ENCODE measurements around the gene ALX4. TPM values are rescaled to one million over a fixed set of nuclear protein-coding genes. Genes with fewer than 3 reads are reported as not detected.

The ALX4 gene
- total RNA-seq, 4 donors from 2014 or later, result under 0.01 to 0.52 (median 0.06) TPM

GRCh38 chr11:44243595-44244343 is 66.2 kb downstream of the ALX4 start:
- Histone ChIP-seq H3K4me1 (peaks cover 14 to 25% (median 19%) of the 10 kb centered on the region in 4 donors), H3K9me3 (no peaks in the 10 kb centered on the region), H3K27ac (replicated peaks in 1 of 4) (no peak overlapping the region), H3K4me3 (no peak overlapping the region), H3K36me3 (peaks cover 0 to 36% (median 3%) of the 10 kb centered on the region in 4 donors), H3K27me3 (no peaks in the 10 kb centered on the region)
- intact Hi-C loops (cut with DNase I), result no loop called here
- DNase-seq (ENCODE audit: extremely low spot score), result no peak
- TF ChIP-seq EP300 (IDR thresholded peaks at IDR 0.05) (no peak), CTCF (IDR thresholded peaks at IDR 0.05) (no peak), POLR2AphosphoS5 (IDR thresholded peaks at IDR 0.05) (no peak), POLR2A (IDR thresholded peaks at IDR 0.05; ENCODE audit: low read depth) (no peak)
- WGBS, result 74% methylated on average over 6 of the region's 6 CpGs

GRCh38 chr11:44243086-44243485 is 66.9 kb downstream of the ALX4 start:
- TF ChIP-seq CTCF (IDR thresholded peaks at IDR 0.05), result no peak
- TF ChIP-seq EP300 (IDR thresholded peaks at IDR 0.05), result no peak
- no peak for TF ChIP-seq POLR2A (IDR thresholded peaks at IDR 0.05; ENCODE audit: low read depth)
- TF ChIP-seq POLR2AphosphoS5 (IDR thresholded peaks at IDR 0.05), result no peak
- Histone ChIP-seq H3K4me1 (peaks cover 14 to 25% (median 19%) of the 10 kb centered on the region in 4 donors), H3K27ac (replicated peaks in 1 of 4) (no peak overlapping the region), H3K4me3 (no peak overlapping the region), H3K9me3 (no peaks in the 10 kb centered on the region), H3K27me3 (no peaks in the 10 kb centered on the region), H3K36me3 (peaks cover 0 to 38% (median 3%) of the 10 kb centered on the region in 4 donors)
- 75% methylated on average over 5 of the region's 5 CpGs for WGBS
- intact Hi-C loops (cut with DNase I), result no loop called here
- no peak for DNase-seq (ENCODE audit: extremely low spot score)

- DNase-seq (ENCODE audit: extremely low spot score), result no peak
- TF ChIP-seq CTCF (IDR thresholded peaks at IDR 0.05), result no peak
- no peak for TF ChIP-seq EP300 (IDR thresholded peaks at IDR 0.05)
- no peak for TF ChIP-seq POLR2A (IDR thresholded peaks at IDR 0.05; ENCODE audit: low read depth)
- no peak for TF ChIP-seq POLR2AphosphoS5 (IDR thresholded peaks at IDR 0.05)
- H3K27me3 ChIP-seq, result no peaks in the 10 kb centered on the region
- peaks cover 3 to 42% (median 8%) of the 10 kb centered on the region in 4 donors for H3K36me3 ChIP-seq
- 87% methylated on average over 4 of the region's 6 CpGs for WGBS
- intact Hi-C loops (cut with DNase I), result no loop called here
- no peak overlapping the region for H3K27ac ChIP-seq (replicated peaks in 1 of 4)
- H3K9me3 ChIP-seq, result no peaks in the 10 kb centered on the region
- H3K4me1 ChIP-seq, result peaks cover 14 to 25% (median 19%) of the 10 kb centered on the region in 4 donors
- no peak overlapping the region for H3K4me3 ChIP-seq
Measured at GRCh38 chr11:44241851-44242250, 68.1 kb downstream of the ALX4 start.

GRCh38 chr11:44237156-44237555 is 72.8 kb downstream of the ALX4 start:
- peaks cover 5 to 56% (median 15%) of the 10 kb centered on the region in 4 donors for H3K36me3 ChIP-seq
- H3K27ac ChIP-seq (replicated peaks in 1 of 4), result no peak overlapping the region
- TF ChIP-seq CTCF (IDR thresholded peaks at IDR 0.05) (no peak), EP300 (IDR thresholded peaks at IDR 0.05) (no peak), POLR2A (IDR thresholded peaks at IDR 0.05; ENCODE audit: low read depth) (no peak), POLR2AphosphoS5 (IDR thresholded peaks at IDR 0.05) (no peak)
- no peak overlapping the region for H3K4me3 ChIP-seq
- 91% methylated on average over 1 of the region's 1 CpG for WGBS
- H3K4me1 ChIP-seq, result peaks cover under 1 to 8% (median 7%) of the 10 kb centered on the region in 4 donors
- intact Hi-C loops (cut with DNase I), result no loop called here
- no peaks in the 10 kb centered on the region for H3K9me3 ChIP-seq
- DNase-seq (ENCODE audit: extremely low spot score), result no peak
- no peaks in the 10 kb centered on the region for H3K27me3 ChIP-seq
